HL-60/S4 treated with phorbol 12-myristate 13-acetate at 8.2 ng/mL for 4 days and 3 days (cell line): ENCODE measurements around the gene SLC44A5.
"Not testable (repeated sequence)": the region's sequence is repeated elsewhere in the genome, so short reads cannot be mapped to it uniquely, and the experiment has no call there.

Experiments
- in situ Hi-C: fragments of 300-500 bp; cut with MboI; formaldehyde crosslinking; loops from 2 replicates; pipeline ENCODE4 v1.15.0; 2022; ENCODE audit warnings: low sequenced_read_pairs

Gene SLC44A5

GRCh38 chr1:75522389-75522788 lies 88.5 kb downstream of the SLC44A5 start:
- in situ Hi-C loops = no loop called here

GRCh38 chr1:75521658-75522057 lies 89.3 kb downstream of the SLC44A5 start:
- in situ Hi-C loops = no loop called here

GRCh38 chr1:75520862-75521475 lies 89.9 kb downstream of the SLC44A5 start:
- in situ Hi-C loops = no loop called here

- in situ Hi-C loops = no loop called here
Measured at GRCh38 chr1:75519651-75520427, 91.1 kb downstream of the SLC44A5 start.

- in situ Hi-C loops = no loop called here
Measured at GRCh38 chr1:75518686-75519085, 92.2 kb downstream of the SLC44A5 start.

- in situ Hi-C loops = no loop called here
Measured at GRCh38 chr1:75514270-75514669, 96.6 kb downstream of the SLC44A5 start.

GRCh38 chr1:75506976-75507375 lies 103.9 kb downstream of the SLC44A5 start:
- in situ Hi-C loops = no loop called here

GRCh38 chr1:75503221-75503974 lies 107.5 kb downstream of the SLC44A5 start:
- in situ Hi-C loops = no loop called here

- in situ Hi-C loops = no loop called here
Measured at GRCh38 chr1:75502776-75503175, 108.1 kb downstream of the SLC44A5 start.

- in situ Hi-C loops = no loop called here
Measured at GRCh38 chr1:75501577-75502295, 109.2 kb downstream of the SLC44A5 start.

GRCh38 chr1:75492011-75492410 lies 118.9 kb downstream of the SLC44A5 start:
- in situ Hi-C loops = no loop called here

GRCh38 chr1:75487399-75487798 lies 123.5 kb downstream of the SLC44A5 start:
- in situ Hi-C loops = no loop called here

- in situ Hi-C loops = no loop called here
Measured at GRCh38 chr1:75484789-75485188, 126.1 kb downstream of the SLC44A5 start.

GRCh38 chr1:75482951-75483350 lies 128.0 kb downstream of the SLC44A5 start:
- in situ Hi-C loops = no loop called here

GRCh38 chr1:75476486-75476885 lies 134.4 kb downstream of the SLC44A5 start:
- in situ Hi-C loops = not testable (repeated sequence)

GRCh38 chr1:75475696-75476095 lies 135.2 kb downstream of the SLC44A5 start:
- in situ Hi-C loops = no loop called here

GRCh38 chr1:75472971-75473603 lies 137.8 kb downstream of the SLC44A5 start:
- in situ Hi-C loops = no loop called here

- in situ Hi-C loops = no loop called here
Measured at GRCh38 chr1:75472089-75472970, 138.6 kb downstream of the SLC44A5 start.

- in situ Hi-C loops = no loop called here
Measured at GRCh38 chr1:75471252-75471651, 139.7 kb downstream of the SLC44A5 start.

GRCh38 chr1:75470448-75470847 lies 140.5 kb downstream of the SLC44A5 start:
- in situ Hi-C loops = no loop called here
